ENCODE data around the gene RPL23.

- TF ChIP-seq HNRNPK (IDR thresholded peaks at IDR 0.05; ENCODE audit: low read depth, low read length, poor library complexity, severe bottlenecking) (no peak), TCF3 (CRISPR knock-in tag; IDR thresholded peaks at IDR 0.05) (no peak), USF2 (CRISPR knock-in tag; IDR thresholded peaks at IDR 0.05) (no peak), ILF3 (IDR thresholded peaks at IDR 0.05; ENCODE audit: borderline replicate concordance) (no peak), ZBTB2 (IDR thresholded peaks at IDR 0.05) (no peak), TEAD1 (CRISPR knock-in tag; IDR thresholded peaks at IDR 0.05) (no peak), ZNF146 (CRISPR knock-in tag; IDR thresholded peaks at IDR 0.05; ENCODE audit: unreplicated experiment) (no peak), TFE3 (CRISPR knock-in tag; IDR thresholded peaks at IDR 0.05) (no peak)
These were observed 9.2 kb downstream of the RPL23 start for GRCh38 chr17:38844261-38844757.
